PC-3 (cell line): ENCODE measurements around the gene PMP22.
"Not testable (repeated sequence)": the region's sequence is repeated elsewhere in the genome, so short reads cannot be mapped to it uniquely, and the experiment has no call there.

Experiments used
- EZH2phosphoT487 ChIP-seq: fragments of 300-600 bp; sonication (generic); IDR thresholded peaks from 2 replicates; pipeline ENCODE4 v1.6.1; 2018; ENCODE audit warnings: mild to moderate bottlenecking, antibody characterized with exemption, low read length, borderline replicate concordance
- TF ChIP-seq, protein P1 (sequence below): fragments of 300-600 bp; sonication (generic); conservative IDR thresholded peaks from 2 replicates; pipeline ENCODE4 v1.5.1; 2017; ENCODE audit warnings: antibody characterized with exemption, low read depth, mild to moderate bottlenecking, low read length

DNA sequence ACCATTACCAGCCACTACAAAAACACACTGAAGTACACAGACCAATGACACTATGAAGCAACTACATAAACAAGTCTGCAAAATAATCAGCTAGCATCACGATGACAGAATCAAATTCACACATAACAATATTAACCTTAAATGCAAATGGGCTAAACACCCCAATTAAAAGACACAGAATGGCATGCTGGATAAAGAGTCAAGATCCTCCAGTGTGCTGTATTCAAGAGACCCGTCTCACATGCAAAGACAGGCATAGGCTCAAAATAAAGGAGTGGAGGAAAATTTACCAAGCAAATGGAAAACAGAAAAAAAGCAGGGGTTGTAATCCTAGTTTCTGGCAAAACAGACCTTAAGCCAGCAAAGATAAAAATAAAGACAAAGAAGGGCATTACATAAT, 64.6 kb downstream of the PMP22 start:
- TF ChIP-seq, protein P1, sequence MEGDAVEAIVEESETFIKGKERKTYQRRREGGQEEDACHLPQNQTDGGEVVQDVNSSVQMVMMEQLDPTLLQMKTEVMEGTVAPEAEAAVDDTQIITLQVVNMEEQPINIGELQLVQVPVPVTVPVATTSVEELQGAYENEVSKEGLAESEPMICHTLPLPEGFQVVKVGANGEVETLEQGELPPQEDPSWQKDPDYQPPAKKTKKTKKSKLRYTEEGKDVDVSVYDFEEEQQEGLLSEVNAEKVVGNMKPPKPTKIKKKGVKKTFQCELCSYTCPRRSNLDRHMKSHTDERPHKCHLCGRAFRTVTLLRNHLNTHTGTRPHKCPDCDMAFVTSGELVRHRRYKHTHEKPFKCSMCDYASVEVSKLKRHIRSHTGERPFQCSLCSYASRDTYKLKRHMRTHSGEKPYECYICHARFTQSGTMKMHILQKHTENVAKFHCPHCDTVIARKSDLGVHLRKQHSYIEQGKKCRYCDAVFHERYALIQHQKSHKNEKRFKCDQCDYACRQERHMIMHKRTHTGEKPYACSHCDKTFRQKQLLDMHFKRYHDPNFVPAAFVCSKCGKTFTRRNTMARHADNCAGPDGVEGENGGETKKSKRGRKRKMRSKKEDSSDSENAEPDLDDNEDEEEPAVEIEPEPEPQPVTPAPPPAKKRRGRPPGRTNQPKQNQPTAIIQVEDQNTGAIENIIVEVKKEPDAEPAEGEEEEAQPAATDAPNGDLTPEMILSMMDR = not testable (repeated sequence)
- TF ChIP-seq EZH2phosphoT487 = not testable (repeated sequence)
